ENCODE data around the gene SH2D3C. TPM values are rescaled to one million over a fixed set of nuclear protein-coding genes. Genes with fewer than 3 reads are reported as not detected.
"Not testable (repeated sequence)": the region's sequence is repeated elsewhere in the genome, so short reads cannot be mapped to it uniquely, and the experiment has no call there.

SH2D3C gene
- total RNA-seq, 1 donor from 2014 or later, result 77.6 TPM

- intact Hi-C loops (cut with micrococcal nuclease), result loop anchor here (2.0 to 10.0 kb wide), 8 partner anchors 135 to 1255 kb away; partner anchors contain the start of genes EEIG1, LRSAM1, NAIF1 and RPL12
These were observed 8.4 kb downstream of the SH2D3C start for GRCh38 chr9:127769929-127770582.

GRCh38 chr9:127769101-127769500 is 9.4 kb downstream of the SH2D3C start:
- intact Hi-C loops (cut with micrococcal nuclease), result no loop called here

- intact Hi-C loops (cut with micrococcal nuclease), result no loop called here
These were observed 9.8 kb downstream of the SH2D3C start for GRCh38 chr9:127768698-127769097.

GRCh38 chr9:127767909-127768331 is 10.5 kb downstream of the SH2D3C start:
- intact Hi-C loops (cut with micrococcal nuclease), result no loop called here

GRCh38 chr9:127767410-127767809 is 11.1 kb downstream of the SH2D3C start:
- intact Hi-C loops (cut with micrococcal nuclease), result no loop called here

- intact Hi-C loops (cut with micrococcal nuclease), result no loop called here
These were observed 13.0 kb downstream of the SH2D3C start for GRCh38 chr9:127765418-127765817.

- intact Hi-C loops (cut with micrococcal nuclease), result no loop called here
These were observed 14.5 kb downstream of the SH2D3C start for GRCh38 chr9:127763918-127764384.

GRCh38 chr9:127762111-127762676 is 16.3 kb downstream of the SH2D3C start:
- intact Hi-C loops (cut with micrococcal nuclease), result no loop called here

GRCh38 chr9:127761491-127761956 is 16.9 kb downstream of the SH2D3C start:
- intact Hi-C loops (cut with micrococcal nuclease), result no loop called here

GRCh38 chr9:127761061-127761460 is 17.4 kb downstream of the SH2D3C start:
- intact Hi-C loops (cut with micrococcal nuclease), result no loop called here

GRCh38 chr9:127758843-127759242 is 19.6 kb downstream of the SH2D3C start:
- intact Hi-C loops (cut with micrococcal nuclease), result no loop called here

GRCh38 chr9:127756776-127757175 is 21.7 kb downstream of the SH2D3C start:
- intact Hi-C loops (cut with micrococcal nuclease), result not testable (repeated sequence)

GRCh38 chr9:127756233-127756632 is 22.2 kb downstream of the SH2D3C start:
- intact Hi-C loops (cut with micrococcal nuclease), result no loop called here

- intact Hi-C loops (cut with micrococcal nuclease), result no loop called here
These were observed 23.1 kb downstream of the SH2D3C start for GRCh38 chr9:127755061-127756060.

- intact Hi-C loops (cut with micrococcal nuclease), result no loop called here
These were observed 24.1 kb downstream of the SH2D3C start for GRCh38 chr9:127754099-127755060.

- intact Hi-C loops (cut with micrococcal nuclease), result no loop called here
These were observed 24.8 kb downstream of the SH2D3C start for GRCh38 chr9:127753622-127754021.

GRCh38 chr9:127753148-127753547 is 25.3 kb downstream of the SH2D3C start:
- intact Hi-C loops (cut with micrococcal nuclease), result no loop called here

- intact Hi-C loops (cut with micrococcal nuclease), result no loop called here
These were observed 27.0 kb downstream of the SH2D3C start for GRCh38 chr9:127751269-127752054.

GRCh38 chr9:127749090-127749787 is 29.2 kb downstream of the SH2D3C start:
- intact Hi-C loops (cut with micrococcal nuclease), result no loop called here

All from T-helper 1 cell treated with Interleukin-12 subunit alpha and Interleukin-12 subunit beta and Interleukin-4 antibody, amounts not matched to agents 30 ng/mL and 1 ng/mL, for 36 hours (primary cell).